OCI-LY3 (cell line): ENCODE measurements around the gene MAP6D1.
"Not testable (repeated sequence)": the region's sequence is repeated elsewhere in the genome, so short reads cannot be mapped to it uniquely, and the experiment has no call there.

Source experiments
- H2AFZ ChIP-seq: fragments of 200-600, 300-600 bp; shearing (Covaris generic); 2 replicates; pipeline ENCODE4 v1.6.0; 2014; ENCODE audit warnings: antibody characterized with exemption, low read depth, low read length
- H3K27ac ChIP-seq: fragments of 200-600, 300-600 bp; sonication (generic); 2 replicates; pipeline ENCODE4 v1.5.1; 2014; ENCODE audit warnings: mild to moderate bottlenecking, low read length, moderate library complexity, mixed read lengths
- H3K27me3 ChIP-seq: fragments of 200-600, 300-600 bp; sonication (generic); 2 replicates; pipeline ENCODE4 v1.6.1; 2014; ENCODE audit warnings: low read depth, low read length, mixed read lengths
- H3K36me3 ChIP-seq: fragments of 200-600, 300-600 bp; sonication (generic); replicated peaks from 2 replicates; pipeline ENCODE3; 2014; ENCODE audit warnings: low read depth, low read length, mixed read lengths
- H3K4me1 ChIP-seq: fragments of 300-600, 200-600 bp; sonication (generic); 2 replicates; pipeline ENCODE4 v1.6.1; 2014; ENCODE audit warnings: low read length, mixed read lengths
- H3K4me2 ChIP-seq: fragments of 200-600, 300-600 bp; sonication (generic); 2 replicates; pipeline ENCODE4 v1.6.1; 2014; ENCODE audit warnings: low read length, mixed read lengths
- H3K4me3 ChIP-seq: fragments of 300-600, 200-600 bp; sonication (generic); 2 replicates; pipeline ENCODE4 v1.5.1; 2014; ENCODE audit warnings: antibody characterized with exemption, mild to moderate bottlenecking, low read length, moderate library complexity
- H3K79me2 ChIP-seq: fragments of 300-600, 200-600 bp; shearing (Covaris generic); 2 replicates; pipeline ENCODE4 v1.6.1; 2014; ENCODE audit warnings: mild to moderate bottlenecking, low read length, mixed read lengths
- H3K9ac ChIP-seq: fragments of 300-600, 200-600 bp; shearing (Covaris generic); 2 replicates; pipeline ENCODE4 v1.6.0; 2014; ENCODE audit warnings: mild to moderate bottlenecking, low read length, moderate library complexity
- H3K9me3 ChIP-seq: fragments of 200-600, 300-600 bp; shearing (Covaris generic); 2 replicates; pipeline ENCODE4 v1.6.1; 2014; ENCODE audit warnings: low read length, mixed read lengths; ENCODE audit not compliant: insufficient read depth
- H4K20me1 ChIP-seq: fragments of 200-600, 300-600 bp; sonication (generic); 2 replicates; pipeline ENCODE4 v1.6.1; 2016; ENCODE audit warnings: low read length, mixed read lengths; ENCODE audit not compliant: insufficient read depth
- EZH2phosphoT487 ChIP-seq: fragments of 200-600 bp; shearing (Covaris generic); IDR thresholded peaks from 2 replicates; pipeline ENCODE4 v1.6.1; 2018; ENCODE audit warnings: antibody characterized with exemption, mixed run types, low read depth
- TF ChIP-seq, protein P1 (sequence below): fragments of 200-600, 300-600 bp; sonication (generic); IDR thresholded peaks from 2 replicates; pipeline ENCODE4 v1.5.1; 2014; ENCODE audit warnings: antibody characterized with exemption, low read length, low read depth

Gene MAP6D1

GRCh38 chr3:183779896-183780465, 45.4 kb downstream of the MAP6D1 start:
- Histone ChIP-seq H3K4me3 (no peak overlapping the region), H3K79me2 (peaks cover 17% of the 10 kb centered on the region), H3K4me2 (no peak overlapping the region), H3K36me3 (peaks cover 60% of the 10 kb centered on the region), H3K4me1 (peaks cover 6% of the 10 kb centered on the region; the same call in 1 of the 2 replicates), H4K20me1 (peaks cover 3% of the 10 kb centered on the region; the same call in 1 of the 2 replicates), H3K27ac (no peak overlapping the region), H3K27me3 (no peaks in the 10 kb centered on the region), H3K9ac (no peak overlapping the region), H3K9me3 (no peaks in the 10 kb centered on the region), H2AFZ (no peak overlapping the region)
- no peak for TF ChIP-seq EZH2phosphoT487
- TF ChIP-seq, protein P1, sequence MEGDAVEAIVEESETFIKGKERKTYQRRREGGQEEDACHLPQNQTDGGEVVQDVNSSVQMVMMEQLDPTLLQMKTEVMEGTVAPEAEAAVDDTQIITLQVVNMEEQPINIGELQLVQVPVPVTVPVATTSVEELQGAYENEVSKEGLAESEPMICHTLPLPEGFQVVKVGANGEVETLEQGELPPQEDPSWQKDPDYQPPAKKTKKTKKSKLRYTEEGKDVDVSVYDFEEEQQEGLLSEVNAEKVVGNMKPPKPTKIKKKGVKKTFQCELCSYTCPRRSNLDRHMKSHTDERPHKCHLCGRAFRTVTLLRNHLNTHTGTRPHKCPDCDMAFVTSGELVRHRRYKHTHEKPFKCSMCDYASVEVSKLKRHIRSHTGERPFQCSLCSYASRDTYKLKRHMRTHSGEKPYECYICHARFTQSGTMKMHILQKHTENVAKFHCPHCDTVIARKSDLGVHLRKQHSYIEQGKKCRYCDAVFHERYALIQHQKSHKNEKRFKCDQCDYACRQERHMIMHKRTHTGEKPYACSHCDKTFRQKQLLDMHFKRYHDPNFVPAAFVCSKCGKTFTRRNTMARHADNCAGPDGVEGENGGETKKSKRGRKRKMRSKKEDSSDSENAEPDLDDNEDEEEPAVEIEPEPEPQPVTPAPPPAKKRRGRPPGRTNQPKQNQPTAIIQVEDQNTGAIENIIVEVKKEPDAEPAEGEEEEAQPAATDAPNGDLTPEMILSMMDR: no peak

GRCh38 chr3:183777016-183777618, 48.3 kb downstream of the MAP6D1 start:
- Histone ChIP-seq H3K79me2 (no peaks in the 10 kb centered on the region), H3K9ac (no peak overlapping the region), H3K36me3 (peaks cover 60% of the 10 kb centered on the region), H3K4me1 (no peaks in the 10 kb centered on the region), H3K27ac (no peak overlapping the region), H3K27me3 (no peaks in the 10 kb centered on the region), H3K4me2 (no peak overlapping the region), H3K4me3 (no peak overlapping the region), H3K9me3 (no peaks in the 10 kb centered on the region), H2AFZ (no peak overlapping the region), H4K20me1 (no peaks in the 10 kb centered on the region)
- TF ChIP-seq, protein P1: no peak
- no peak for TF ChIP-seq EZH2phosphoT487

DNA sequence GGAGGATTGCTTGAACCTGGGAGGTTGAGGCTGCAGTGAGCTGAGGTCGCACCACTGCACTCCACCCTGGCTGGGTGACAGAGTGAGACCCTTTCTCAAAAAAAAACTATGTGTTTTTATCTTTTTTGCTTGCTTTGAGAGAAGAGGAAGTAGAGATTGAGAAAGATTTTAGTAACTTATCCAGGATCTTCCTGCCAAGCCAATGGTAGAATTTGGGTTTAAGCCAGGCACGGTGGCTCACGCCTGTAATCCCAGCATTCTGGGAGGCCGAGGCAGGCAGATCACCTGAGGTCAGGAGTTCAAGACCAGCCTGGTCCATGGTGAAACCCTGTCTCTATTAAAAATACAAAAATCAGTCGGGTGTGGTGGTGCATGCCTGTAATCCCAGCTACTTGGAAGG, 48.9 kb downstream of the MAP6D1 start:
- not testable (repeated sequence) for H3K4me1 ChIP-seq, H3K27me3 ChIP-seq, H3K9ac ChIP-seq, H3K79me2 ChIP-seq, H3K4me2 ChIP-seq, H4K20me1 ChIP-seq, H3K9me3 ChIP-seq, H3K4me3 ChIP-seq, H3K27ac ChIP-seq, H2AFZ ChIP-seq
- peaks cover 62% of the 10 kb centered on the region for H3K36me3 ChIP-seq

DNA sequence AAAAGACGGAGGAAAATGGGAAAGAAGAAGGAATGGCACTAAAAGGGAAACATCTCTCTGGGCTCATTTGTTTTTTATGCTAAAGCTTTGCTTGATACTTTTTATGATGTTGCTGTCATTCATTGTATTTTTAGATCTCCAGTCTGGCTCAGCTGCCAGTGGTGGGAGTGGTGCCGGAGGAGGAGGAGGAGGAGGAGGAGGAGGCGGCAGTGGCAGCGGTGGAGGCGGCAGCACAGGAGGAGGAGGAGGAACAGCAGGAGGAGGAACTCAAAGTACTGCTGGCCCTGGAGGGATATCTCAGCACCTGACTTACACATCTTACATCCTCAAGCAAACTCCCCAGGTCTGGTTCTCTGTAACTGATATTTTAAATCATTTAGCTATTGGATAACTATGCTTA, 49.6 kb downstream of the MAP6D1 start:
- Histone ChIP-seq H4K20me1 (no peaks in the 10 kb centered on the region), H3K36me3 (peaks cover 61% of the 10 kb centered on the region), H3K9me3 (no peaks in the 10 kb centered on the region), H3K27me3 (no peaks in the 10 kb centered on the region), H3K4me1 (no peaks in the 10 kb centered on the region), H3K4me2 (no peak overlapping the region), H3K9ac (no peak overlapping the region), H3K4me3 (no peak overlapping the region), H3K79me2 (no peaks in the 10 kb centered on the region), H2AFZ (no peak overlapping the region), H3K27ac (no peak overlapping the region)
- TF ChIP-seq EZH2phosphoT487: no peak
- TF ChIP-seq, protein P1: no peak
